A673 (cell line): Measurements from ENCODE around the gene GLTP. TPM values are rescaled to one million over a fixed set of nuclear protein-coding genes. Genes with fewer than 3 reads are reported as not detected.

ENCODE experiments used
- BruUV-seq: library from RNA; stranded (reverse); fragments of 400-500 nt; replicated peaks from 2 replicates; lab custom pipeline; 2021; lab: Mats Ljungman, UMichigan
- CTCF ChIA-PET: fragments of 300-600 bp; sonication (Branson Sonifier 250); formaldehyde crosslinking; loops from one replicate; lab custom pipeline; 2022; ENCODE audit warnings: antibody characterized with exemption; lab: Charles Lee
- POLR2A ChIA-PET: fragments of 300-600 bp; sonication (Branson Sonifier 250); formaldehyde crosslinking; loops from one replicate; lab custom pipeline; 2022; ENCODE audit warnings: antibody characterized with exemption; ENCODE audit not compliant: low non-redundant PET; lab: Charles Lee
- DNase-seq: peaks from one replicate; pipeline ENCODE4 v3.0.0-alpha.2; 2015; ENCODE audit warnings: low spot score
- H3K27ac ChIP-seq: fragments of 200-600 bp; sonication (generic); 2 replicates; pipeline ENCODE4 v1.5.1; 2016; ENCODE audit warnings: mixed run types, low read depth, mild to moderate bottlenecking, mixed read lengths, antibody characterized with exemption, low read length; ENCODE audit not compliant: poor library complexity, severe bottlenecking
- H3K27me3 ChIP-seq: fragments of 200-600 bp; sonication (generic); replicated peaks from 2 replicates; pipeline ENCODE4 v1.6.1; 2017; ENCODE audit warnings: mixed run types, low read depth, mild to moderate bottlenecking, mixed read lengths, antibody characterized with exemption, low read length; ENCODE audit not compliant: insufficient read depth, poor library complexity
- H3K36me3 ChIP-seq: fragments of 200-600 bp; sonication (generic); 2 replicates; pipeline ENCODE4 v1.6.1; 2016; ENCODE audit warnings: mixed run types, mild to moderate bottlenecking, mixed read lengths, antibody characterized with exemption, low read length; ENCODE audit not compliant: insufficient read depth, poor library complexity, severe bottlenecking
- H3K4me1 ChIP-seq: fragments of 200-600 bp; sonication (generic); 2 replicates; pipeline ENCODE4 v1.6.1; 2017; ENCODE audit warnings: mixed run types, mild to moderate bottlenecking, mixed read lengths, antibody characterized with exemption, low read length; ENCODE audit not compliant: insufficient read depth, poor library complexity, severe bottlenecking
- H3K4me3 ChIP-seq: fragments of 200-600 bp; sonication (generic); 2 replicates; pipeline ENCODE4 v1.5.1; 2016; ENCODE audit warnings: low read depth, mixed run types, mild to moderate bottlenecking, mixed read lengths, low read length; ENCODE audit not compliant: poor library complexity, severe bottlenecking
- H3K9me3 ChIP-seq: fragments of 200-600 bp; sonication (generic); 2 replicates; pipeline ENCODE4 v1.6.1; 2016; ENCODE audit warnings: mixed run types, low read depth, mild to moderate bottlenecking, mixed read lengths, antibody characterized with exemption, low read length; ENCODE audit not compliant: poor library complexity, severe bottlenecking
- CTCF ChIP-seq: fragments of 300-800, 200-600 bp; sonication (generic); conservative IDR thresholded peaks from 2 replicates; pipeline ENCODE4 v1.5.1; 2017; ENCODE audit warnings: low read depth, mild to moderate bottlenecking, antibody characterized with exemption, low read length, moderate library complexity, mixed read lengths
- EZH2 ChIP-seq: fragments of 200-600 bp; sonication (generic); IDR thresholded peaks from 2 replicates; pipeline ENCODE4 v1.6.1; 2017; ENCODE audit warnings: borderline replicate concordance, low read depth, mild to moderate bottlenecking, mixed read lengths, antibody characterized with exemption, low read length; ENCODE audit not compliant: poor library complexity, severe bottlenecking
- intact Hi-C: fragments of 100-400 bp; cut with micrococcal nuclease; formaldehyde crosslinking; loops from one replicate; pipeline ENCODE4 v1.10.0; 2022; ENCODE audit not compliant: unreplicated experiment
- total RNA-seq: library from RNA; stranded (reverse); gene quantifications from 2 replicates; pipeline ENCODE4 v1.2.3, GENCODE V29; 2021

The GLTP gene
- total RNA-seq, 1 experiment from 2014 or later, result 20.2 TPM

- H3K27ac ChIP-seq, result no peak overlapping the region
- no TSS peak for BruUV-seq
- no peak for TF ChIP-seq EZH2
- no peak for TF ChIP-seq CTCF
- no peak overlapping the region for H3K4me3 ChIP-seq
- H3K27me3 ChIP-seq, result no peaks in the 10 kb centered on the region
- POLR2A ChIA-PET, result no interaction called here
- no peaks in the 10 kb centered on the region for H3K9me3 ChIP-seq
- no peak for DNase-seq
- intact Hi-C loops, result no loop called here
- peaks cover 48% of the 10 kb centered on the region for H3K36me3 ChIP-seq
- H3K4me1 ChIP-seq, result no peaks in the 10 kb centered on the region
- CTCF ChIA-PET, result no interaction called here
These were observed 35.7 kb upstream of the GLTP start for GRCh38 chr12:109916045-109916444.

DNA sequence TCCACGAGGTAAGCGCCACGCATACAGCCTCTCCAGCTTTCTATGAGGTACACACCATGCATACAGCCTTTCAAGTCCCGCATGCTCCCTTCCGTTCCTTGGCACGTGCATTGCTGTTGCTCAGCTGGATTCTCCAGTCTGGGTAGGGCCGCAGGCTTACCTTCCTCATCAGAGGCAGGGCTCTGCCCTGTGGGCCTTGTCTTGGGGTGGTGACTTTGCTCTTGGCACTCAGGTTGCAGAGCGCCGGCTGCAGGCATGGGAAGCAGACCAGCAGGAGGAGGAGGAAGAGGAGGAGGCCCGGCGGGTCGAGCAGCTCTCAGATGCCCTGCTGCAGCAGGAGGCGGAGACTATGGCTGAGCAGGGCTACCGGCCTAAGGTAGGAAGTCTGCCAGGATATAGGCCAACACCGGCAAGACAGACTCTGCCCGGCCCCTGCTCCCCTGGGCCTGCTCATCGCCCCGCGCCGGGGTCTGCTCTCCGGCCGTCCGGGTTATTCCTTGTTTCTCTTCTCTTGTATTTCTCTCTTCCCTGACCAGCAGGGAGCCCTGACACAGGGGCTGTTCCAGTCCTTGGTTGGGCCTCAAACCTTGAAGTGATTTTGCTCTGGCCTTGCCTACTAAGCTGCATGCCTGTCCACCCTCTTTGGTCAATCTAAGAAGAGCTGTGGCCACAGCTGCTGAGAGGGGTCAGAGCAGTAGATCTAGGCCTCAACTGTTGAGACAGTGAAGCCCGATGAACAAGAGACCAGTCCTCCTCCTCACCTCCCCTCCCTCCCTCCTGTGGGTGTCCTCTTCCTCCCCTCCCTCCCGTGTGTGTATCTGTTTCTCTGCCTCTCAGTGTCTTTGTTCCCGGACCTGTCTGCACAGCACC lies 35.1 kb upstream of the GLTP start:
- ChIA-PET POLR2A (interaction anchor here (0.6 kb wide), 1 partner anchor 296 kb away, joined by 6 read pairs; no protein-coding TSS in a partner anchor), CTCF (no interaction called here)
- TF ChIP-seq EZH2 (no peak), CTCF (no peak)
- Histone ChIP-seq H3K27me3 (no peaks in the 10 kb centered on the region), H3K4me3 (no peak overlapping the region), H3K36me3 (peaks cover 48% of the 10 kb centered on the region), H3K27ac (no peak overlapping the region), H3K4me1 (no peaks in the 10 kb centered on the region), H3K9me3 (no peaks in the 10 kb centered on the region)
- DNase-seq, result no peak
- no TSS peak for BruUV-seq
- intact Hi-C loops, result no loop called here

- Histone ChIP-seq H3K27ac (no peak overlapping the region), H3K4me1 (no peaks in the 10 kb centered on the region), H3K4me3 (no peak overlapping the region), H3K36me3 (peaks cover 44% of the 10 kb centered on the region), H3K9me3 (no peaks in the 10 kb centered on the region), H3K27me3 (no peaks in the 10 kb centered on the region)
- TF ChIP-seq CTCF (no peak), EZH2 (no peak)
- intact Hi-C loops, result no loop called here
- no TSS peak for BruUV-seq
- DNase-seq, result no peak
- CTCF ChIA-PET, result no interaction called here
- POLR2A ChIA-PET, result interaction anchor here (0.6 kb wide), 1 partner anchor 297 kb away, joined by 6 read pairs; no protein-coding TSS in a partner anchor
These were observed 34.1 kb upstream of the GLTP start for GRCh38 chr12:109914461-109914860.
